ENCODE data around the gene PRPF38A.

PRPF38A gene

GRCh38 chr1:52402860-52403240 is 1.6 kb upstream of the PRPF38A start:
- DNase-seq, result no peak

GRCh38 chr1:52403566-52404115 is 761 bp upstream of the PRPF38A start:
- no peak for DNase-seq

GRCh38 chr1:52404975-52405338 is 555 bp downstream of the PRPF38A start:
- DNase-seq, result no peak

- DNase-seq, result no peak
These were observed 9.1 kb downstream of the PRPF38A start for GRCh38 chr1:52413410-52413989.

- DNase-seq, result no peak
These were observed 10.5 kb downstream of the PRPF38A start for GRCh38 chr1:52414942-52415341.

- DNase-seq, result no peak
These were observed 12.4 kb downstream of the PRPF38A start for GRCh38 chr1:52416811-52417210.

- DNase-seq, result no peak
These were observed 16.3 kb downstream of the PRPF38A start for GRCh38 chr1:52420713-52421112.

- DNase-seq, result no peak
These were observed 18.7 kb downstream of the PRPF38A start for GRCh38 chr1:52423055-52423454.

- peak; percentile 69 for DNase-seq
These were observed 19.4 kb downstream of the PRPF38A start for GRCh38 chr1:52423771-52424170.

GRCh38 chr1:52424231-52424636 is 19.8 kb downstream of the PRPF38A start:
- no peak for DNase-seq

GRCh38 chr1:52424813-52425212 is 20.4 kb downstream of the PRPF38A start:
- no peak for DNase-seq

- no peak for DNase-seq
These were observed 22.0 kb downstream of the PRPF38A start for GRCh38 chr1:52426371-52426770.

- DNase-seq, result no peak
These were observed 22.8 kb downstream of the PRPF38A start for GRCh38 chr1:52427152-52427551.

- DNase-seq, result no peak
These were observed 28.4 kb downstream of the PRPF38A start for GRCh38 chr1:52432807-52433206.

- DNase-seq, result no peak
These were observed 30.8 kb downstream of the PRPF38A start for GRCh38 chr1:52435211-52435610.

- DNase-seq, result no peak
These were observed 31.2 kb downstream of the PRPF38A start for GRCh38 chr1:52435650-52436049.

GRCh38 chr1:52436817-52437216 is 32.4 kb downstream of the PRPF38A start:
- no peak for DNase-seq

GRCh38 chr1:52439976-52440375 is 35.6 kb downstream of the PRPF38A start:
- DNase-seq, result no peak

- DNase-seq, result no peak
These were observed 40.1 kb downstream of the PRPF38A start for GRCh38 chr1:52444463-52444862.

GRCh38 chr1:52454127-52454526 is 49.7 kb downstream of the PRPF38A start:
- no peak for DNase-seq

- DNase-seq, result no peak
These were observed 50.4 kb downstream of the PRPF38A start for GRCh38 chr1:52454779-52455178.

- no peak for DNase-seq
These were observed 51.3 kb downstream of the PRPF38A start for GRCh38 chr1:52455686-52456085.

GRCh38 chr1:52460694-52461093 is 56.3 kb downstream of the PRPF38A start:
- DNase-seq, result no peak

- no peak for DNase-seq
These were observed 57.4 kb downstream of the PRPF38A start for GRCh38 chr1:52461821-52462220.

- DNase-seq, result no peak
These were observed 59.5 kb downstream of the PRPF38A start for GRCh38 chr1:52463891-52464290.

Measured in activated CD8-positive, alpha-beta memory T cell treated with anti-CD3 and anti-CD28 coated beads for 24 hours (primary cell).